Measurements from ENCODE around the gene HSPBP1.

Gene HSPBP1

GRCh38 chr19:55272142-55272541 lies 7.8 kb downstream of the HSPBP1 start:
- Histone ChIP-seq H3K27ac (ENCODE audit: low read depth, low read length, poor library complexity, severe bottlenecking) (no peak overlapping the region), H2AFZ (ENCODE audit: low read length) (no peak overlapping the region), H3F3A (ENCODE audit: insufficient read depth, low read length) (peaks cover 5% of the 10 kb centered on the region; the same call in 1 of the 2 replicates), H3K9me2 (ENCODE audit: low read depth, low read length) (no peaks in the 10 kb centered on the region), H3K4me1 (ENCODE audit: insufficient read depth, low read length, severe bottlenecking) (peaks cover 42% of the 10 kb centered on the region), H3K36me3 (ENCODE audit: insufficient read depth, low read length) (peaks cover 64% of the 10 kb centered on the region), H3K9me3 (ENCODE audit: low read length) (no peaks in the 10 kb centered on the region), H4K20me1 (ENCODE audit: insufficient read depth, low read length) (no peaks in the 10 kb centered on the region), H3K9ac (ENCODE audit: low read length) (no peak overlapping the region), H3K4me3 (ENCODE audit: low read depth, low read length, poor library complexity, severe bottlenecking) (no peak overlapping the region), H3K79me2 (ENCODE audit: insufficient read depth, low read length) (no peaks in the 10 kb centered on the region), H3K27me3 (ENCODE audit: insufficient read depth, low read length) (no peaks in the 10 kb centered on the region), H3K4me2 (ENCODE audit: low read length) (no peak overlapping the region)
- TF ChIP-seq EZH2 (IDR thresholded peaks at IDR 0.05; ENCODE audit: borderline replicate concordance, low read length) = no peak
- TF ChIP-seq, protein P1, sequence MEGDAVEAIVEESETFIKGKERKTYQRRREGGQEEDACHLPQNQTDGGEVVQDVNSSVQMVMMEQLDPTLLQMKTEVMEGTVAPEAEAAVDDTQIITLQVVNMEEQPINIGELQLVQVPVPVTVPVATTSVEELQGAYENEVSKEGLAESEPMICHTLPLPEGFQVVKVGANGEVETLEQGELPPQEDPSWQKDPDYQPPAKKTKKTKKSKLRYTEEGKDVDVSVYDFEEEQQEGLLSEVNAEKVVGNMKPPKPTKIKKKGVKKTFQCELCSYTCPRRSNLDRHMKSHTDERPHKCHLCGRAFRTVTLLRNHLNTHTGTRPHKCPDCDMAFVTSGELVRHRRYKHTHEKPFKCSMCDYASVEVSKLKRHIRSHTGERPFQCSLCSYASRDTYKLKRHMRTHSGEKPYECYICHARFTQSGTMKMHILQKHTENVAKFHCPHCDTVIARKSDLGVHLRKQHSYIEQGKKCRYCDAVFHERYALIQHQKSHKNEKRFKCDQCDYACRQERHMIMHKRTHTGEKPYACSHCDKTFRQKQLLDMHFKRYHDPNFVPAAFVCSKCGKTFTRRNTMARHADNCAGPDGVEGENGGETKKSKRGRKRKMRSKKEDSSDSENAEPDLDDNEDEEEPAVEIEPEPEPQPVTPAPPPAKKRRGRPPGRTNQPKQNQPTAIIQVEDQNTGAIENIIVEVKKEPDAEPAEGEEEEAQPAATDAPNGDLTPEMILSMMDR (IDR thresholded peaks at IDR 0.05; ENCODE audit: low read length) = no peak

DNA sequence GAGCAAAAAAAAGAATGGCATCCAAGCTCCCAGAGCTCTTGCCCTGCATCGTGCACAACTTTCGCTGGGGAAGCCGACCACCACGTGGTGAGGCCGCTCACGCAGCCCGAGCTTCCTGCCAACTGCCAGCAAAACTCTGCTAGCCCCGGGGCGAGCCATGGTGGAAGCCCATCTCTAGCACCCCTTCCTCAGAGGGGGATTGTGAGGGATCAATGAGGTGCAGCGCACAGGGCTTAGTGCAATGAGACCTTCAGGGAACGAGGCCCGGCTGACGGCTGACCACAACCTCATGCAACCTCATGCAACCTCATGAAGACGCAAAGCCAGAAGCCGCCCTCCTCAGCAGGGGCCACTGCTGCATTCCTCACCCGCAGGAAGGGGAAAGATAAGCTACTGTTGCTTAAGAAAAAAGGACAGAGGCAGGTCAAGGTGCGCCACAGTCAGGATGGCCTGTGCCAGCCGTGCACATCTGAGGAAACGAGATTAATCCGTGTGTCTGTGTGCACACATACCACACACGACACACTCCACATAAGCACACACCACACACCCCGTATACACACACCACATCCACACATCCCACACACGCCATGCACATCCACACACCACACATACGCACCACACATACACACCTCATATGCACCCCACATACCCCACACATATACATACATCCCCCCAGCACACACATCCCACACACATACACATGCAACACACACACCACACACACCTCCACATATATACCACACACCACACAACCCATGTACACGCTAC lies 9.6 kb downstream of the HSPBP1 start:
- no peak overlapping the region for H2AFZ ChIP-seq (ENCODE audit: low read length)
- no peaks in the 10 kb centered on the region for H3F3A ChIP-seq (ENCODE audit: insufficient read depth, low read length)
- no peaks in the 10 kb centered on the region for H4K20me1 ChIP-seq (ENCODE audit: insufficient read depth, low read length)
- H3K9ac ChIP-seq (ENCODE audit: low read length) = no peak overlapping the region
- no peak overlapping the region for H3K4me3 ChIP-seq (ENCODE audit: low read depth, low read length, poor library complexity, severe bottlenecking)
- H3K4me1 ChIP-seq (ENCODE audit: insufficient read depth, low read length, severe bottlenecking) = peaks cover 24% of the 10 kb centered on the region
- H3K4me2 ChIP-seq (ENCODE audit: low read length) = no peak overlapping the region
- no peak overlapping the region for H3K27ac ChIP-seq (ENCODE audit: low read depth, low read length, poor library complexity, severe bottlenecking)
- no peaks in the 10 kb centered on the region for H3K27me3 ChIP-seq (ENCODE audit: insufficient read depth, low read length)
- no peak for TF ChIP-seq EZH2 (IDR thresholded peaks at IDR 0.05; ENCODE audit: borderline replicate concordance, low read length)
- TF ChIP-seq, protein P1 (IDR thresholded peaks at IDR 0.05; ENCODE audit: low read length) = no peak
- H3K36me3 ChIP-seq (ENCODE audit: insufficient read depth, low read length) = peaks cover 67% of the 10 kb centered on the region
- H3K9me2 ChIP-seq (ENCODE audit: low read depth, low read length) = no peaks in the 10 kb centered on the region
- H3K79me2 ChIP-seq (ENCODE audit: insufficient read depth, low read length) = no peaks in the 10 kb centered on the region
- no peaks in the 10 kb centered on the region for H3K9me3 ChIP-seq (ENCODE audit: low read length)

DNA sequence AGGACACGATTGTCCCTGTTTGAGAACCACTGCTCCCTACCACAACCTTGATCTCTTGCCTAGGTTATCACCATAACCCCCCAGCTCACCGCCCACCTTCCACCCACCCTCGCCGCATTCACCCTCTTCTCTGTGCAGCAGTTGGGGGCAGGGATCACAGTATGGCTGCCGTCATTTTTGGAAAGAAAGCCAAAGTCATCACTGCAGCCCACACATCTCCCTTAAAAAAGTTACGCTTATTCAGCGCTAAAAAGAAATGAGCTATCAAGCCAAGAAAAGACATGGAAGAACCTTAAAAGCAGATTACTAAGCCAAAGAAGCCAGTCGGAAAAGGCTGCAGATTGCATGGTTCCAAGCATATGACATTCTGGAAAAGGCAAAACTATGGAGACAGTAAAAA lies 10.6 kb downstream of the HSPBP1 start:
- Histone ChIP-seq H3K4me3 (ENCODE audit: low read depth, low read length, poor library complexity, severe bottlenecking) (no peak overlapping the region), H3F3A (ENCODE audit: insufficient read depth, low read length) (no peaks in the 10 kb centered on the region), H3K4me1 (ENCODE audit: insufficient read depth, low read length, severe bottlenecking) (peaks cover 23% of the 10 kb centered on the region), H3K9me3 (ENCODE audit: low read length) (no peaks in the 10 kb centered on the region), H3K9me2 (ENCODE audit: low read depth, low read length) (no peaks in the 10 kb centered on the region), H3K79me2 (ENCODE audit: insufficient read depth, low read length) (no peaks in the 10 kb centered on the region), H3K27me3 (ENCODE audit: insufficient read depth, low read length) (no peaks in the 10 kb centered on the region), H3K9ac (ENCODE audit: low read length) (no peak overlapping the region), H3K27ac (ENCODE audit: low read depth, low read length, poor library complexity, severe bottlenecking) (no peak overlapping the region), H3K36me3 (ENCODE audit: insufficient read depth, low read length) (peaks cover 63% of the 10 kb centered on the region), H2AFZ (ENCODE audit: low read length) (no peak overlapping the region), H4K20me1 (ENCODE audit: insufficient read depth, low read length) (no peaks in the 10 kb centered on the region), H3K4me2 (ENCODE audit: low read length) (no peak overlapping the region)
- TF ChIP-seq, protein P1 (IDR thresholded peaks at IDR 0.05; ENCODE audit: low read length) = no peak
- TF ChIP-seq EZH2 (IDR thresholded peaks at IDR 0.05; ENCODE audit: borderline replicate concordance, low read length) = no peak
